Stomach (tissue), 9 donors: ENCODE results near the gene BCR. TPM values are rescaled to one million over a fixed set of nuclear protein-coding genes. Genes with fewer than 3 reads are reported as not detected.

Experiments used
- DNase-seq, 2 donors: peaks; one replicate each; pipeline versions ENCODE4 v3.0.0 to v3.0.0-alpha.2; 2013 to 2019
- H3K27ac ChIP-seq, 5 donors: fragments of 200-600 bp in 4 of 5; sonication (generic) in 4 of 5; one replicate each; pipeline ENCODE4 v1.5.1; 2013 to 2019; ENCODE audit warnings: mild to moderate bottlenecking in 1 of 5, moderate library complexity in 1 of 5
- H3K27me3 ChIP-seq, 3 donors: fragments of 200-600 bp; sonication (generic); one replicate each; pipeline ENCODE4 v1.5.1; 2017 to 2019; ENCODE audit warnings: mixed run types in 1 of 3
- H3K36me3 ChIP-seq, 4 donors: fragments of 200-600 bp; sonication (generic); 1 replicate in 3 of 4; 2 replicates in 1 of 4; pipeline ENCODE4 v1.5.1; 2016 to 2019
- H3K4me1 ChIP-seq, 4 donors: fragments of 200-600 bp; sonication (generic); one replicate each; pipeline ENCODE4 v1.5.1; 2016 to 2019
- H3K4me3 ChIP-seq, 4 donors: fragments of 200-600 bp; sonication (generic) in 3 of 4; one replicate each; pipeline ENCODE4 v1.5.1; 2016 to 2019; ENCODE audit warnings: mild to moderate bottlenecking in 1 of 4
- H3K9me3 ChIP-seq, 4 donors: fragments of 200-600 bp; sonication (generic); one replicate each; pipeline ENCODE4 v1.5.1; 2016 to 2019
- EP300 ChIP-seq: sonication (generic); formaldehyde crosslinking; IDR thresholded peaks from one replicate; pipeline ENCODE4 v1.6.1; 2017; ENCODE audit warnings: antibody characterized with exemption
- POLR2A ChIP-seq, 4 donors: fragments of 450-650 bp; IDR thresholded peaks; one replicate each; pipeline ENCODE4 v1.6.1; 2016; ENCODE audit warnings: antibody characterized with exemption in 4 of 4, control low read depth in 2 of 4, mild to moderate bottlenecking in 1 of 4, moderate library complexity in 1 of 4
- POLR2AphosphoS5 ChIP-seq, 3 donors: sonication (generic); formaldehyde crosslinking; IDR thresholded peaks; one replicate each; pipeline ENCODE4 v1.6.1; 2016; ENCODE audit warnings: antibody characterized with exemption in 3 of 3
- WGBS, 5 donors: extraction: QIAGEN DNeasy Blood & Tissue Kit in 3 of 5; methylation state at CpG; one replicate each; pipeline versions ENCODE4 v1.1.5 to v1.1.7; 2013 to 2018; 5-methylcytosine and 5-hydroxymethylcytosine counted together
- intact Hi-C: fragments of 100-400 bp; cut with DNase I; formaldehyde crosslinking; loops from one replicate; pipeline ENCODE4 v1.15.1; 2023; ENCODE audit warnings: low total_unique reads
- polyA plus RNA-seq, 3 donors: library from polyadenylated mRNA; stranded (reverse); fragments of 200-250 nt; gene quantifications; one replicate each; pipeline ENCODE4 v1.2.3, GENCODE V29; 2013
- total RNA-seq, 5 donors: library from RNA; depleted of rRNA; stranded (reverse); fragments of >200 nt; gene quantifications; one replicate each; pipeline versions ENCODE4 v1.1.0 to v1.2.3, GENCODE V29; 2014 to 2016
- TF ChIP-seq, protein P1 (sequence below), 7 experiments: fragments of 450-650 bp in 4 of 7; fragments of 200-600 bp in 3 of 7; sonication (generic) in 3 of 7; IDR thresholded peaks; one replicate each; pipeline ENCODE4 v1.5.1; 2016 to 2019; ENCODE audit warnings: antibody characterized with exemption in 7 of 7, control low read depth in 2 of 7, mild to moderate bottlenecking in 1 of 7
- donor health status: healthy with polysubstance abuse.
- donor health status: Bipolar disorder and iron deficiency.
- donor health status: healthy.

BCR gene
- total and polyA plus RNA-seq, 8 donors = 10.4 to 80.1 (median 19.6) TPM

DNA sequence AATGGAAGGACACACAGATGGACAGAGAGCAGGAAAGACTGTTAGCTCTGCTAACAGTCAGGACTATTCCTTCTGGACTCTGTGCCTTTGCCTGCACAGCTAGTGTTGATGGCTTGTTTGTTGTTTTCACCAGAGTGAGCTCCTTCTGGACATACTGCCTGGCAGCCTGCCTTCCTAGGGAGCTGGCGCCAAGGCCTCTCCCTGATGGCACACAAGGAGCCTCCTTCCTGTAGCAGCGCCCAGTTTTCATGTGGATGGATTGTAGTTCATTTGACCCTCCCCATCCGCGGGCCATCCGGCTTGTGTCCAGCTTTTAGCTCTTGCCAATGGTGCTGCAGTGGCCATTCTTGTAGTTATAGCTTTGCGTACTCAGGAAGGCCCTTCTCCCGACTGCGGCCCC is 16.6 kb upstream of the BCR start:
- intact Hi-C loops = no loop called here
- no peak for TF ChIP-seq POLR2A (IDR thresholded peaks at IDR 0.05)
- no peak for TF ChIP-seq EP300
- TF ChIP-seq POLR2AphosphoS5 (IDR thresholded peaks at IDR 0.05) = no peak
- TF ChIP-seq, protein P1, sequence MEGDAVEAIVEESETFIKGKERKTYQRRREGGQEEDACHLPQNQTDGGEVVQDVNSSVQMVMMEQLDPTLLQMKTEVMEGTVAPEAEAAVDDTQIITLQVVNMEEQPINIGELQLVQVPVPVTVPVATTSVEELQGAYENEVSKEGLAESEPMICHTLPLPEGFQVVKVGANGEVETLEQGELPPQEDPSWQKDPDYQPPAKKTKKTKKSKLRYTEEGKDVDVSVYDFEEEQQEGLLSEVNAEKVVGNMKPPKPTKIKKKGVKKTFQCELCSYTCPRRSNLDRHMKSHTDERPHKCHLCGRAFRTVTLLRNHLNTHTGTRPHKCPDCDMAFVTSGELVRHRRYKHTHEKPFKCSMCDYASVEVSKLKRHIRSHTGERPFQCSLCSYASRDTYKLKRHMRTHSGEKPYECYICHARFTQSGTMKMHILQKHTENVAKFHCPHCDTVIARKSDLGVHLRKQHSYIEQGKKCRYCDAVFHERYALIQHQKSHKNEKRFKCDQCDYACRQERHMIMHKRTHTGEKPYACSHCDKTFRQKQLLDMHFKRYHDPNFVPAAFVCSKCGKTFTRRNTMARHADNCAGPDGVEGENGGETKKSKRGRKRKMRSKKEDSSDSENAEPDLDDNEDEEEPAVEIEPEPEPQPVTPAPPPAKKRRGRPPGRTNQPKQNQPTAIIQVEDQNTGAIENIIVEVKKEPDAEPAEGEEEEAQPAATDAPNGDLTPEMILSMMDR (IDR thresholded peaks at IDR 0.05) = no peak
- WGBS, 5 donors = 54 to 84% (median 69%) methylated on average over 5 to 8 of the region's 8 CpGs
- H3K4me1 ChIP-seq = peaks cover 0 to 14% (median 10%) of the 10 kb centered on the region in 4 donors
- no peak overlapping the region for H3K4me3 ChIP-seq
- H3K9me3 ChIP-seq = no peaks in the 10 kb centered on the region
- DNase-seq = peak in 1 of 2 donors; percentile 62
- H3K27ac ChIP-seq = peak overlapping the region in 2 of 5 donors; percentile 1 to 25
- H3K36me3 ChIP-seq = peaks cover 0 to 24% (median 4%) of the 10 kb centered on the region in 4 donors
- no peaks in the 10 kb centered on the region for H3K27me3 ChIP-seq

DNA sequence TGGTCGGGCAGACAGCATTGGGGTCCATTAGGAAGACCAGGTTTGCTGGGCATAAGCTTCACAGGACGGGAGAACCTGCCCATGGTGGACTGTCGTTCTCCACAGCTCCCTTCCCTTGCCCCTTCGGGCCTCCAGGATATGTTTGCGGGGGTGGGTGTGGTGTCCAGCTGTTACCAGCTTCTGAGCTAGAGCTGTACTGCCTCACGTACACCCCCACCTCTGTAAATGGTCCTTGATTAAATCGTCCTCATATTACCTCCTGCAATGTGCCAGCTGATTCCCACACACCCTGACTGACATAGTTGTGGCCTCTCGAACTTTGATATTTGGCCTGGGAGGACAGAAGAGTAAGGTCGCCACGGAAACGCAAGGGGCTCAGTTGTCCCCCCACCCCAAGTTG is 16.2 kb upstream of the BCR start:
- Histone ChIP-seq H3K4me1 (peaks cover 0 to 14% (median 10%) of the 10 kb centered on the region in 4 donors), H3K27ac (peak overlapping the region in 2 of 5 donors; percentile 1 to 25), H3K4me3 (no peak overlapping the region), H3K27me3 (no peaks in the 10 kb centered on the region), H3K9me3 (no peaks in the 10 kb centered on the region), H3K36me3 (peaks cover 0 to 19% (median 3%) of the 10 kb centered on the region in 4 donors)
- intact Hi-C loops = no loop called here
- DNase-seq = no peak
- TF ChIP-seq POLR2AphosphoS5 (IDR thresholded peaks at IDR 0.05) (no peak), POLR2A (IDR thresholded peaks at IDR 0.05) (no peak), EP300 (no peak)
- TF ChIP-seq, protein P1 (IDR thresholded peaks at IDR 0.05) = no peak
- WGBS, 5 donors = 48 to 64% (median 60%) methylated on average over 6 to 11 of the region's 11 CpGs

DNA sequence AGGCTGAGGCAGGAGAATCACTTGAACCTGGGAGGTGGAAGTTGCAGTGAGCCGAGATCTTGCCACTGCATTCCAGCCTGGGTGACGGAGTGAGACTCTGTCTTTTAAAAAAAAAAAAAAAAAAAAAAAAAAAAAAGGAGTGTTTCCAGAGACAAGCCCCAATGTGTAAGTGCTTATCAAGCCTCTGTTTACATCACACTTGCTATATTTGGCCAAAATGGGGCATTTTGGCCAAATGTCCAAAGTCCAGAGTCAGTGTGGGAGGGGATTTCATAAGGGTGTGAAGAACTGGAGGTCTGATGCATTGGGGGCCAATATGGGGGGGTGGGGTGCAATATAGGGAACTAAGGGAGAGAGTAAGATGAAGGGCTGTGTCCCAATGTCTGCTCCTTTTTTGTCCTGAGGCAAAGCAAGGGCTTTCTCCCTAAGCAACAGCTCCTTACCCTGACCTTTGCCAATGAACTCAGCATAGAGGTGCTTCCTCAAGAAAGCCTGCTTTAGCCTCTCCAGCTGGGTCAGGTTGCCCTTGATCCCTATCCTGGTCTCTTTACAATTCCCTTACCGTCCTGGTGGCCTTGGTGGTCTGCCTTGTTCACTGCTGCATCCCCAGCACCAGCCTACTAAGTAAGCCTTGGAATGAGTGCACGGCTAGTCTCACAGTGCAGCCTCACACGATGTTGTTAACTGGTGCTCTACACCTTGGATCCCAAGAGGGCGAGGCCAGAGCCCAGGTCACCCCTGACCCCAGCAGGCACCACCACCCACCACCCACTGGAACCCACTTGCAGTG is 14.1 kb upstream of the BCR start:
- Histone ChIP-seq H3K27me3 (no peaks in the 10 kb centered on the region), H3K4me3 (no peak overlapping the region), H3K4me1 (peaks cover 0 to 14% (median 10%) of the 10 kb centered on the region in 4 donors), H3K9me3 (no peaks in the 10 kb centered on the region), H3K27ac (no peak overlapping the region), H3K36me3 (peaks cover 0 to 12% (median 0%) of the 10 kb centered on the region in 4 donors)
- TF ChIP-seq POLR2AphosphoS5 (IDR thresholded peaks at IDR 0.05) = no peak
- TF ChIP-seq POLR2A (IDR thresholded peaks at IDR 0.05) = no peak
- TF ChIP-seq, protein P1 (IDR thresholded peaks at IDR 0.05) = no peak
- DNase-seq = no peak
- 34 to 67% (median 59%) methylated on average over 3 to 6 of the region's 6 CpGs for WGBS, 5 donors
- intact Hi-C loops = no loop called here

DNA sequence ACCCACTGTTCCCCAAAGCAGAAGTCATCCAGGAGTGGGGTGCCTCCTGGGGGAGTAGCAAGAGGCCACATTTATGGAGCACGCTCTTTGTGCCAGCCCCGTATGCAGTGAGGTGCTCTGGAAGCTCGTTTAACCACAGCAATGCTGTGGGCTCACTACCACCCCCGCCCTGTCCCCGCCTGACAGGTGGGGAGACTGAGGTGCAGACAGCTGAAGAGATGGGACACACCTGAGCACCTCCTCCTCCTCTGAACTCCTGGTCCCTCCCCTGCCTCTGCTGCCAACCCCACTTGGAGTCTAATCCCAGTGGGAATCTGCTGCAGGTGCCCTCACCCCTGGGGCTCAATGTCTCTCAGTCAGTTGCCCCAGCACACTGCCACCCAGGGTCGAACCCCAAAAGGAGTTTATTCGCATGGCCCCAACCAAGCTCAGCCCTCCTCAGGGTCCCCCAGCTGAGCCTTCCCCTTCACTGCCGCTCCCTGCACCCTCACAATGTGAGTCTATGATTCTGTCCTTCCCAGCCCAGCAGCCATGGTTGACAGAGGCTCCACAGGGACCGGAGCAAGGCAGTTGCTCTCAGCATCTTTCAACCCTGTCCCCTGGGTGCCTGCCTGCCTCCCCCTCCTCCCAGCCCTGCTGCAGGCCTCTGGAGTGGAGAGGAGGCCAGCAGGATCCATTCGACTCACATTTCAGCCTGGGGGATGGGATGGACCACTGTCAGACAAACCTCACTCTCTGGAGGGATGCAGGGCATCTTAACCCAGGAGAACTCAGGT is 13.3 kb upstream of the BCR start:
- Histone ChIP-seq H3K4me3 (no peak overlapping the region), H3K27ac (no peak overlapping the region), H3K27me3 (no peaks in the 10 kb centered on the region), H3K4me1 (peaks cover 0 to 14% (median 10%) of the 10 kb centered on the region in 4 donors), H3K36me3 (peaks cover 0 to 4% (median 0%) of the 10 kb centered on the region in 4 donors), H3K9me3 (no peaks in the 10 kb centered on the region)
- TF ChIP-seq POLR2AphosphoS5 (IDR thresholded peaks at IDR 0.05) (no peak), EP300 (no peak), POLR2A (IDR thresholded peaks at IDR 0.05) (no peak)
- TF ChIP-seq, protein P1 (IDR thresholded peaks at IDR 0.05) = no peak
- intact Hi-C loops = no loop called here
- DNase-seq = no peak
- WGBS, 5 donors = 69 to 82% (median 79%) methylated on average over 9 to 10 of the region's 10 CpGs
